OCI-LY7 (cell line): Measurements from ENCODE around the gene TSC22D2.

Source experiments
- CTCF ChIP-seq: fragments of 200-600 bp; sonication (generic); conservative IDR thresholded peaks from 2 replicates; pipeline ENCODE4 v1.5.1; 2014; ENCODE audit warnings: mild to moderate bottlenecking, antibody characterized with exemption, low read length, moderate library complexity, mixed read lengths
- EZH2phosphoT487 ChIP-seq: fragments of 200-600 bp; sonication (generic); IDR thresholded peaks from 2 replicates; pipeline ENCODE4 v1.6.1; 2018; ENCODE audit warnings: low read depth, borderline replicate concordance, mild to moderate bottlenecking, mixed run types, antibody characterized with exemption, low read length, moderate library complexity, mixed read lengths

GRCh38 chr3:150372320-150372719, 35.8 kb upstream of the TSC22D2 start:
- TF ChIP-seq CTCF (no peak), EZH2phosphoT487 (no peak)
